Measurements from ENCODE around the gene FBXO27.

- TF ChIP-seq, protein P1, sequence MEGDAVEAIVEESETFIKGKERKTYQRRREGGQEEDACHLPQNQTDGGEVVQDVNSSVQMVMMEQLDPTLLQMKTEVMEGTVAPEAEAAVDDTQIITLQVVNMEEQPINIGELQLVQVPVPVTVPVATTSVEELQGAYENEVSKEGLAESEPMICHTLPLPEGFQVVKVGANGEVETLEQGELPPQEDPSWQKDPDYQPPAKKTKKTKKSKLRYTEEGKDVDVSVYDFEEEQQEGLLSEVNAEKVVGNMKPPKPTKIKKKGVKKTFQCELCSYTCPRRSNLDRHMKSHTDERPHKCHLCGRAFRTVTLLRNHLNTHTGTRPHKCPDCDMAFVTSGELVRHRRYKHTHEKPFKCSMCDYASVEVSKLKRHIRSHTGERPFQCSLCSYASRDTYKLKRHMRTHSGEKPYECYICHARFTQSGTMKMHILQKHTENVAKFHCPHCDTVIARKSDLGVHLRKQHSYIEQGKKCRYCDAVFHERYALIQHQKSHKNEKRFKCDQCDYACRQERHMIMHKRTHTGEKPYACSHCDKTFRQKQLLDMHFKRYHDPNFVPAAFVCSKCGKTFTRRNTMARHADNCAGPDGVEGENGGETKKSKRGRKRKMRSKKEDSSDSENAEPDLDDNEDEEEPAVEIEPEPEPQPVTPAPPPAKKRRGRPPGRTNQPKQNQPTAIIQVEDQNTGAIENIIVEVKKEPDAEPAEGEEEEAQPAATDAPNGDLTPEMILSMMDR (IDR thresholded peaks at IDR 0.05; ENCODE audit: poor library complexity, severe bottlenecking), result no peak
- TF ChIP-seq SMC3 (conservative IDR thresholded peaks at IDR 0.05; ENCODE audit: poor library complexity), result no peak
- TF ChIP-seq POLR2AphosphoS5 (IDR thresholded peaks at IDR 0.05), result no peak
- no peak for TF ChIP-seq TAF1 (IDR thresholded peaks at IDR 0.05; ENCODE audit: low read depth)
- no peak for TF ChIP-seq EP300 (conservative IDR thresholded peaks at IDR 0.05; ENCODE audit: poor library complexity, severe bottlenecking)
- TF ChIP-seq EZH2 (IDR thresholded peaks at IDR 0.05; ENCODE audit: borderline replicate concordance, insufficient read depth, low read length, poor library complexity, severe bottlenecking), result no peak
- TF ChIP-seq, protein P2, sequence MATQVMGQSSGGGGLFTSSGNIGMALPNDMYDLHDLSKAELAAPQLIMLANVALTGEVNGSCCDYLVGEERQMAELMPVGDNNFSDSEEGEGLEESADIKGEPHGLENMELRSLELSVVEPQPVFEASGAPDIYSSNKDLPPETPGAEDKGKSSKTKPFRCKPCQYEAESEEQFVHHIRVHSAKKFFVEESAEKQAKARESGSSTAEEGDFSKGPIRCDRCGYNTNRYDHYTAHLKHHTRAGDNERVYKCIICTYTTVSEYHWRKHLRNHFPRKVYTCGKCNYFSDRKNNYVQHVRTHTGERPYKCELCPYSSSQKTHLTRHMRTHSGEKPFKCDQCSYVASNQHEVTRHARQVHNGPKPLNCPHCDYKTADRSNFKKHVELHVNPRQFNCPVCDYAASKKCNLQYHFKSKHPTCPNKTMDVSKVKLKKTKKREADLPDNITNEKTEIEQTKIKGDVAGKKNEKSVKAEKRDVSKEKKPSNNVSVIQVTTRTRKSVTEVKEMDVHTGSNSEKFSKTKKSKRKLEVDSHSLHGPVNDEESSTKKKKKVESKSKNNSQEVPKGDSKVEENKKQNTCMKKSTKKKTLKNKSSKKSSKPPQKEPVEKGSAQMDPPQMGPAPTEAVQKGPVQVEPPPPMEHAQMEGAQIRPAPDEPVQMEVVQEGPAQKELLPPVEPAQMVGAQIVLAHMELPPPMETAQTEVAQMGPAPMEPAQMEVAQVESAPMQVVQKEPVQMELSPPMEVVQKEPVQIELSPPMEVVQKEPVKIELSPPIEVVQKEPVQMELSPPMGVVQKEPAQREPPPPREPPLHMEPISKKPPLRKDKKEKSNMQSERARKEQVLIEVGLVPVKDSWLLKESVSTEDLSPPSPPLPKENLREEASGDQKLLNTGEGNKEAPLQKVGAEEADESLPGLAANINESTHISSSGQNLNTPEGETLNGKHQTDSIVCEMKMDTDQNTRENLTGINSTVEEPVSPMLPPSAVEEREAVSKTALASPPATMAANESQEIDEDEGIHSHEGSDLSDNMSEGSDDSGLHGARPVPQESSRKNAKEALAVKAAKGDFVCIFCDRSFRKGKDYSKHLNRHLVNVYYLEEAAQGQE (IDR thresholded peaks at IDR 0.05; ENCODE audit: borderline replicate concordance), result no peak
- no peak for TF ChIP-seq MXI1 (conservative IDR thresholded peaks at IDR 0.05; ENCODE audit: poor library complexity, severe bottlenecking)
These were observed 28.6 kb downstream of the FBXO27 start for GRCh38 chr19:39003796-39004195.

Data from neural cell (in vitro differentiated cells).